GM12878 (cell line): ENCODE results near the gene TRAPPC3. TPM values are rescaled to one million over a fixed set of nuclear protein-coding genes. Genes with fewer than 3 reads are reported as not detected.

Experiments used
- ATAC-seq: fragments of 200-7000 bp; cut with Tn5 transposase; 3 replicates; pipeline ENCODE4 v1.9.1; 2020; ENCODE audit warnings: mild to moderate bottlenecking, moderate library complexity
- BruUV-seq: library from RNA; stranded (reverse); fragments of 400-500 nt; replicated peaks from 2 replicates; lab custom pipeline; 2021; lab: Mats Ljungman, UMichigan
- CTCF ChIA-PET: fragments of 300-600 bp; sonication (Branson Sonifier 250); formaldehyde crosslinking; extraction: SDS; loops from one replicate; lab custom pipeline; 2021; ENCODE audit warnings: inconsistent platforms; lab: Yijun Ruan, JAX
- POLR2A ChIA-PET: fragments of 350-600 bp; formaldehyde crosslinking; extraction: SDS; loops from one replicate; lab custom pipeline; 2021; ENCODE audit warnings: inconsistent platforms; lab: Charles Lee
- RAD21 ChIA-PET: fragments of 300-600 bp; sonication (Branson Sonifier 250); formaldehyde crosslinking; loops from one replicate; lab custom pipeline; 2023; ENCODE audit warnings: antibody characterized with exemption; ENCODE audit not compliant: unreplicated experiment; lab: Charles Lee
- SMC1A ChIA-PET: fragments of 300-600 bp; sonication (Branson Sonifier 250); formaldehyde crosslinking; loops from one replicate; lab custom pipeline; 2023; ENCODE audit not compliant: unreplicated experiment, uncharacterized antibody; lab: Charles Lee
- DNase-seq: peaks from one replicate; pipeline ENCODE4 v3.0.0-alpha.2; 2011; ENCODE audit warnings: low read depth, low spot score
- FAIRE-seq: peaks from 3 replicates; lab custom pipeline; 2011; peaks lifted over from hg19 to GRCh38; lab: Jason Lieb, UNC
- H2AFZ ChIP-seq: 2 replicates; pipeline ENCODE4 v1.6.0; 2011; ENCODE audit warnings: low read depth, low read length, control low read depth; ENCODE audit not compliant: control insufficient read depth
- H3K27ac ChIP-seq: 2 replicates; pipeline ENCODE4 v1.5.1; 2011; ENCODE audit warnings: control low read depth; ENCODE audit not compliant: control insufficient read depth, insufficient read depth
- H3K27me3 ChIP-seq, 2 experiments: replicated peaks in 1 of 2; 2 replicates each; pipeline versions ENCODE4 v1.6.0 to v1.6.1; 2011; ENCODE audit warnings: low read length in 1 of 2; ENCODE audit not compliant: control insufficient read depth in 2 of 2, insufficient read depth in 2 of 2
- H3K36me3 ChIP-seq, 2 experiments: 2 replicates each; pipeline ENCODE4 v1.5.1; 2011; ENCODE audit warnings: low read length in 1 of 2; ENCODE audit not compliant: control insufficient read depth in 2 of 2, insufficient read depth in 2 of 2
- H3K4me1 ChIP-seq: 2 replicates; pipeline ENCODE4 v1.6.1; 2011; ENCODE audit warnings: mild to moderate bottlenecking, low read length, moderate library complexity, mixed read lengths; ENCODE audit not compliant: control insufficient read depth, insufficient read depth
- H3K4me2 ChIP-seq: 2 replicates; pipeline ENCODE4 v1.6.0; 2011; ENCODE audit warnings: control low read depth; ENCODE audit not compliant: control insufficient read depth, insufficient read depth
- H3K4me3 ChIP-seq: fragments of 200-600 bp; sonication (generic); 2 replicates; pipeline ENCODE4 v1.5.1; 2016
- H3K79me2 ChIP-seq: 2 replicates; pipeline ENCODE4 v1.6.0; 2011; ENCODE audit warnings: low read length; ENCODE audit not compliant: control insufficient read depth, insufficient read depth
- H3K9ac ChIP-seq: 2 replicates; pipeline ENCODE4 v1.8.0; 2011; ENCODE audit warnings: low read length, control low read depth, mixed read lengths; ENCODE audit not compliant: control insufficient read depth, insufficient read depth
- H3K9me3 ChIP-seq: replicated peaks from 3 replicates; pipeline ENCODE4 v1.5.1; 2011; ENCODE audit warnings: mild to moderate bottlenecking, low read length; ENCODE audit not compliant: control insufficient read depth, insufficient read depth
- H4K20me1 ChIP-seq: 2 replicates; pipeline ENCODE4 v1.6.0; 2011; ENCODE audit not compliant: control insufficient read depth, insufficient read depth
- CBFB ChIP-seq: IDR thresholded peaks from 2 replicates; pipeline ENCODE4 v1.6.1; 2016; ENCODE audit warnings: antibody characterized with exemption, low read depth
- ESRRA ChIP-seq: IDR thresholded peaks from 2 replicates; pipeline ENCODE4 v1.6.1; 2012; ENCODE audit warnings: mild to moderate bottlenecking, low read length, improper control_type of control experiment
- POLR2AphosphoS5 ChIP-seq: IDR thresholded peaks from 2 replicates; pipeline ENCODE4 v1.6.1; 2011; ENCODE audit warnings: mild to moderate bottlenecking, low read length, inconsistent platforms
- POU2F2 ChIP-seq: IDR thresholded peaks from 3 replicates; pipeline ENCODE4 v1.6.1; 2011; ENCODE audit warnings: low read depth, mild to moderate bottlenecking, low read length, borderline replicate concordance
- SPI1 ChIP-seq: IDR thresholded peaks from 2 replicates; pipeline ENCODE4 v1.6.1; 2011; ENCODE audit warnings: low read depth, mild to moderate bottlenecking, low read length, moderate library complexity, borderline replicate concordance; ENCODE audit not compliant: insufficient read depth
- STAT1 ChIP-seq: fragments of 450-650 bp; conservative IDR thresholded peaks from 2 replicates; pipeline ENCODE4 v1.6.1; 2014; ENCODE audit warnings: antibody characterized with exemption, mild to moderate bottlenecking
- YY1 ChIP-seq: IDR thresholded peaks from 2 replicates; pipeline ENCODE4 v1.6.1; 2011; ENCODE audit warnings: low read depth, mild to moderate bottlenecking, low read length
- WGBS: methylation state at CpG from one replicate; pipeline ENCODE4 v1.1.6; 2016; ENCODE audit warnings: low lambda C conversion rate; ENCODE audit not compliant: insufficient replicate concordance, insufficient coverage; ENCODE audit errors: missing lambda C conversion rate; 5-methylcytosine and 5-hydroxymethylcytosine counted together
- in situ Hi-C: fragments of 300-500 bp; cut with MboI; formaldehyde crosslinking; loops from 9 replicates; pipeline ENCODE4 v1.14.3; 2018; ENCODE audit warnings: mixed read lengths
- intact Hi-C: fragments of 100-400 bp; cut with micrococcal nuclease; formaldehyde crosslinking; loops from one replicate; pipeline ENCODE4 v1.14.2; 2022; ENCODE audit not compliant: unreplicated experiment
- polyA plus RNA-seq, 11 experiments: library from polyadenylated mRNA; depleted of rRNA in 4 of 11; unstranded in 6 of 11; stranded (reverse) in 5 of 11; fragments of >200 nt; fragmentation: Nextera tagmentation in 4 of 11; fragmentation: Illumina TruSeq in 1 of 11; extraction: Ambion mirVana in 4 of 11; extraction: Trizol in 1 of 11; gene quantifications; 1 replicate in 1 of 11; 2 replicates in 10 of 11; pipeline versions ENCODE4 v1.2.1 to v1.2.3, GENCODE V29; 2011 to 2016; ENCODE audit warnings: inconsistent platforms in 2 of 11, missing spikeins in 2 of 11, low read depth in 1 of 11
- total RNA-seq, 4 experiments: library from RNA; depleted of rRNA in 3 of 4; stranded (reverse); fragments of >200 nt in 3 of 4; fragmentation: Illumina TruSeq in 1 of 4; extraction: Trizol in 1 of 4; gene quantifications; 2 replicates each; pipeline versions ENCODE4 v1.2.1 to v1.2.3, GENCODE V29; 2013 to 2021
- TF ChIP-seq, protein P1 (sequence below): IDR thresholded peaks from 2 replicates; pipeline ENCODE4 v1.6.1; 2011; ENCODE audit warnings: mild to moderate bottlenecking, low read depth, low read length, moderate library complexity; ENCODE audit not compliant: insufficient replicate concordance

The TRAPPC3 gene
- total and polyA plus RNA-seq, 10 of the 15 experiments (the other 5 are each of a cell fraction or from before 2014, with no cell fraction given) = 14.7 to 122 (median 70.5) TPM

DNA sequence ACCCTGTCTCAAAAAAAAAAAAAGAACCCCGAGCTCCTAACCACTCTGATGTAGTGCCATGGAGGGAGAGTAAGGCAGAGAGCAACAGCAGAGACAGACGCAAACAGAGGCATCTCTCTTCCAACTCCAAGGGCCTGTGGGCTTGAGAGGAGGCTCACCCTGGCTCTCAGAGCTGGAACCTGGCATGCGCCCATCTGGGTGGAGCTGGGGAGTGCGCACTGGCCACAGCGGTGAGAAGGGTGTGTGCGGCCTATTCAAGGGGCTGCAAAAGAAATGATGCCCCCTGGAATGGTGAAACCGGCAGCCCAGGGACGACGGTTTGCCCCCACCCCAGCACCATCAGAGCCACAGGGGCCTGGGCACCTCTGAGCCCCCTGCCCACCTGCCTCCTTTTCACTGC lies 41.9 kb downstream of the TRAPPC3 start:
- SMC1A ChIA-PET = no interaction called here
- POLR2A ChIA-PET = no interaction called here
- no peak overlapping the region for H3K27ac ChIP-seq
- no peaks in the 10 kb centered on the region for H3K79me2 ChIP-seq
- TF ChIP-seq SPI1 (no peak), POU2F2 (no peak), STAT1 (no peak), POLR2AphosphoS5 (no peak), ESRRA (no peak), YY1 (no peak), CBFB (no peak)
- TF ChIP-seq, protein P1, sequence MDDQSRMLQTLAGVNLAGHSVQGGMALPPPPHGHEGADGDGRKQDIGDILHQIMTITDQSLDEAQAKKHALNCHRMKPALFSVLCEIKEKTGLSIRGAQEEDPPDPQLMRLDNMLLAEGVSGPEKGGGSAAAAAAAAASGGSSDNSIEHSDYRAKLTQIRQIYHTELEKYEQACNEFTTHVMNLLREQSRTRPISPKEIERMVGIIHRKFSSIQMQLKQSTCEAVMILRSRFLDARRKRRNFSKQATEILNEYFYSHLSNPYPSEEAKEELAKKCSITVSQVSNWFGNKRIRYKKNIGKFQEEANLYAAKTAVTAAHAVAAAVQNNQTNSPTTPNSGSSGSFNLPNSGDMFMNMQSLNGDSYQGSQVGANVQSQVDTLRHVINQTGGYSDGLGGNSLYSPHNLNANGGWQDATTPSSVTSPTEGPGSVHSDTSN = no peak
- no TSS peak for BruUV-seq
- H4K20me1 ChIP-seq = no peaks in the 10 kb centered on the region
- H3K9me3 ChIP-seq = no peaks in the 10 kb centered on the region
- 40% methylated on average over 6 of the region's 9 CpGs for WGBS
- H3K4me2 ChIP-seq = no peak overlapping the region
- ATAC-seq (no peak), DNase-seq (no peak), FAIRE-seq (no peak)
- no peak overlapping the region for H3K4me3 ChIP-seq
- in situ Hi-C loops = loop anchor here (10.0 kb wide), 1 partner anchor 177 kb away; no protein-coding TSS in a partner anchor
- RAD21 ChIA-PET = interaction anchor here (0.9 to 1.1 kb wide), 2 partner anchors 27 to 42 kb away, joined by 3 read pairs; partner anchors contain the start of gene TRAPPC3
- H3K9ac ChIP-seq = no peak overlapping the region
- no peaks in the 10 kb centered on the region for H3K4me1 ChIP-seq
- H3K36me3 ChIP-seq = no peaks in the 10 kb centered on the region
- H2AFZ ChIP-seq = no peak overlapping the region
- intact Hi-C loops = no loop called here
- H3K27me3 ChIP-seq = no peaks in the 10 kb centered on the region
- CTCF ChIA-PET = no interaction called here
